GM21786 (cell line): ENCODE results near the gene ANKRD26.
"Not testable (repeated sequence)": the region's sequence is repeated elsewhere in the genome, so short reads cannot be mapped to it uniquely, and the experiment has no call there.

Experiments used
- ATAC-seq: cut with Tn5 transposase; IDR thresholded peaks from one replicate; pipeline ENCODE4 v1.9.1; 2021; ENCODE audit not compliant: unreplicated experiment

The ANKRD26 gene

DNA sequence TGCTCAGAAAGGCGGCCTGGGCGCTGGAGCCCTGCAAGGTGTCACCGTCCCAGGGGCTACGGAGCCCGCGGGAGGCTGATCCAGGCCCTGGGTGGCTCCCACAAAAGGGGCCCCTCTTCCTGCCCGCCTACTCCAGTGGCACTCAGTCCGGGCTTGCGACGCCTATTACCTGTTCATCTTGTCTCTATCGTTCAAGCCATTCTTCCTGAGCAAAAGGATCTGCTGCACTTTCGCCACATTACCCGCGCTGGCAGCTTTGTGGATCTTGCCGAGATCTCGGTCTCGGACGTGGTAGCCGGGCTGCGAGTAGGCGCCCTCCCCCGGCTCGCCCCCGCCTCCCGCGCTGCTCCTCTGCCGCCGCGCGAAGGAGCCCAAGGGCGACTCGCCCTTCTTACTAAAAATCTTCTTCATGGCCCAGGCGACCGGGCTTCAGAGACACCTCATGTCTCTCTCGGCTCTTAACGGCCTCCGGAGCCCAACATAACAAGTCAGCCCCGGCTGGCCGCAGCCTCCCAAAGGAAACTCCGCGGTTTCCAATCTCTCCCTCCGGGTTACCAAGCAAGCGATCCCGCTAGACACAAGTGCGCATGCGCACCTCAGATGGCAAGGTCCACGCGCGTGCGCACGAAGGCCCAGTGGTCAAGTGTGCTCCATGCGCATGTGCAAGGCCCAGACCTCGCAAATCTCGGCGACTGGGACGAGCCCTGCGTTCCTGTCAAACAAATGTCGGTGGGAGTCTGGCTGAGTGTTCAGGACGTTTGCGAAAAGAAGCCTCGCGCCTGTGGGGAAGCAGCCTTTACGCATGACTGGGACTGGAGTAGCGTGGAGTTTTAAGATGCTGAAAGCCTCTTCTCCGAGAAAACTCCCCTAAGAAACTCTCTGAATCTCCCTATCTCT is at the start of gene ANKRD26:
ANKRD26 (minus strand) TSS at position 579 of the 897 bp plus-strand sequence; CDS start at position 411, 168 bp downstream.
- peak; percentile 81 for ATAC-seq

DNA sequence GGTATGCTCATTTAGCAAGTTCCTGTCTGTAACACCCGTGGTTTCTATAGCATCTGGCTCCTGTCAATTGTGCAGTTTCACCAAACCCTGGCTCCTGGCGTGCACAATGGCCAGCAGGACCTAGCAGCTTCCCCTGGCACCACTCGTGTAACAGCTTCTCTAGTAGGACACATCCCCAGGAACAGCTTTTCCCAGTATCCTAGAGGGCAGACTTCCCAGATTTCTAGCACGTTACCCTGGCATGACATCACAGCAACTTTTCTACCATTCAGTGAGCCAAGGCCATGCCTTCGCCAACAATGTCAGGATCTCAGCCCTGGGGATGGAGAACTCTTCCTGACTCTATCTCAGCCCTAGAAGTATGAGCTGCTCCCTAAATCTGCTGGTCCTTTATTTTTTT is 47.4 kb upstream of the ANKRD26 start:
- ATAC-seq, result no peak

DNA sequence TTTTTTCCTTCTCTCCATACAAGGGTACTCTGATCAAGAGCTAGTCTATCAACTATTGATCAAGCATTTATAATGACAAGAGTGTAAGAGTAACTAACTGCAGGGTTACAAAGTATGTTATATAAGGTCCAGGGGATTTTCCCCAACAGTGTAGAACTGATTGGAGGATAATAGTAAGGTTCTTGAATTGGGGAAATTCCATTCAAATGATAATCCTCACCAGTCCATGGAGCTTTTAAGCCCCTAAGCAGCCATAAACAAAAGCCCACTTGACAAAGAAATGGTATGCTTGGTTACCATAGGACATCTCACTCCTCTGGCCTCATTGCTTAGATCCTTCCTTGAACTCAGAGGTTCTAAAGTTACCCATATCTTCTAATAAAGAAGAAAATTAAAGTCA is 45.6 kb upstream of the ANKRD26 start:
- ATAC-seq, result no peak

DNA sequence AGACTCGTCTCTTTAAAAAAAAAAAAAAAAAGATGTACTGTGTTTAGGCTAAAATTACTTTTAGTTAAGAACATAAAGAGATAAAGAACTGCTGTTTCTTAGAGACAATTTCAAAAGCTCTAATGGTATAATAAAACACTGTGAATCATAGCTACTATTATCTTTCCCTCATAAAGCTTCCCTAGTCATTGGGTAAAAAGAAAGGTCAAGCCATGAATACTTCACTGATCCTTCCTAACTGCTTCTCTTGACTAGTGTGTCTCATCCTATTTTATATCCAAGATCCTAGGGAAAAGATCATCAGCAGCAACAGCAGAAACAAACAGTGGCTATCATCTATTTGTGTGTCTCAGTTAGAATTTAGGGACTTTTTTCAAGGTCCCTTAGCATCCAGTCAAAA is 43.4 kb upstream of the ANKRD26 start:
- ATAC-seq, result no peak

DNA sequence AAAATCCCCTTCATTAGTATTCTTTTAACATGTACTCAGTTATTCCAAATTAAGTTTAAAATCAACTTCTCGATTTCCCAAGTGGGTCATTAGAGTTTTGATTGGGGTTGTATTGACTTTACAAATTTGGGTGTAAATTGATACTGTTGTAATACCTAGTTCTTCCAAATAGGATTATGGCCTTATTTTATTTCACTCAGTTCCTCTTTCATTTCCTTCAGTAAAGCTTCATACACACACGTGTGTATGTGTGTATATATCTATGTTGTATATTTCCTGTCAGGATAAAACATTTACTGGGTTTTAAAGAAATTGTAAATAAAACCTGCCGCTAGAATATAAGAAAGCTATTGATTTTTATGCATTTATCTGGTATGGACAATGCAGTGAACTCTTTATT is 38.0 kb upstream of the ANKRD26 start:
- no peak for ATAC-seq

DNA sequence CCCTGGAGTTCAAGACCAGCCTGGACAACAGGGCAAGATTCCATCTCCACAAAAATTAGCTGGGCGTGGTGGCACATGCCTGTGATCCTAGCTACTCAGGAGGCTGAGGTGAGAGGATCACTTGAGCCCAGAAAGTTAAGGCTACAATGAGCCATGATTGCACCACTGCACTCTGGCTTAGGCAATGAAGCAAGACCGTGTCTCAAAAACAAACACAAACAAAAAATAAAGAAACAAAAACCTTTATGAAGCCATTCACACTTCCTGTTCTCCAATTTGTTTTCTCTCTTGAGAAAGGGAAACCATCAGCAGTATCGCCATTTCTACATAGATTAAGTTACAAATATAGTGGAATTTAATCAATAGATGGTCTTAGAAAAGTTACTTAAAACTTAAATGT is 34.1 kb upstream of the ANKRD26 start:
- ATAC-seq, result no peak

DNA sequence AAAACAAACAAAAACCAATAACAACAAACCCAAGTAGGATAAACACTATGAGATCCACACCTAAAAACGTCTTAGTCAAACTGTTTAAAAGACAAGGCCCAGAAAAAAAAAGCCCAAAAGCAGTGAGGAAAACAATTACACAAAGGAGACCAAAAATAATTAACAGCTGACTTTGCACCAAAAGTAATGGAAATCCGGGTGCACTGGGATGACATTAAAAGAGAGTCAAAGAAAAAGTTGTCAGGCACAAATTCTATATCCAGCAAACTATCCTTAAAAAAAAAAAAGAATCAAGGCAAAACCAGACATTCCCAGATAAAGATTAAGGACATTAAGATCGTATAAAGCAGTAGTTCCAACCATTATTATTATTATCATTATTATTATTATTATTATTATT is 7.9 kb upstream of the ANKRD26 start:
- ATAC-seq, result no peak

DNA sequence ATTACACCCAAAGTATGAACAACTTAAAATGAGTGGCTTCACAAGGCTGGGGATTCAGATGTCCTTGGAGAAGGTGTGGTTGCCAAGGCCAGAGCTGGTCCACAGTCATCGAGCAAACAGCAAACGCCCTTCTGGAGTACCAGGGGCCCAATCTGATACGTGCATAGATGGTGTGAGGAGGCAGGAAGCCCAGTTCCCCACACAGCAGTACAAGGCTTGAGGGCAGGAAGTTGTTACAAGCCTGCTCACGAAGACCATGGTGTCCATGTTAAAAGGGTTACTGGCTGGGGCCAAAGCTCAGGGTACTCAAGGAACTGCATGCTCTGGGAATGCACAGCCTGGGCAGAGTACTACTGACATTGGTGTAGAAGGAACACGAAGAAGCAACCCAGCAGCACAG is 4.6 kb upstream of the ANKRD26 start:
- ATAC-seq, result no peak

DNA sequence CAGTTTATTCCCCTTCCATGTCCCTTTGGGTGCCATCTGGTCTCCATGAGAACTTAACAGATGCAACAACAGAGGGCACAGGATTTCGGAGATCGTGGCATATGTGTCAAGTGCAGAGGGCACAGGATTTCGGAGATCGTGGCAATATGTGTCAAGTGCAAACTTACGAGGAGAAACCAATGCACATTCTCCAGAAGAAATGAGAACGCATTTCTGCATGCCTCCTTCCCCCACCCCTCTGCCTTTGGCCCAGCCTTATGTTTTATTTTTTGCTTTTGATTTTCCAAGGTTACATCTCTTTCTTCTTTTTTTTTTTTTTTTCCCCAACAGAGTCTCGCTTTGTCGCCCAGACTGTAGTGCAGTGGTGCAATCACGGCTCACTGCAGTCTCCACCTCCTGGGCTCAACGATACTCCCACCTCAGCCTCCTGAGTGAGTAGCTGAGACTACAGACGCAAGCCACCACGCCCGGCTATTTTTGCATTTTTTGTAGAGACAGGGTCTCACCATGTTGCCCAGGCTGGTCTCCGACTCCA is 586 bp upstream of the ANKRD26 start:
- ATAC-seq, result no peak

DNA sequence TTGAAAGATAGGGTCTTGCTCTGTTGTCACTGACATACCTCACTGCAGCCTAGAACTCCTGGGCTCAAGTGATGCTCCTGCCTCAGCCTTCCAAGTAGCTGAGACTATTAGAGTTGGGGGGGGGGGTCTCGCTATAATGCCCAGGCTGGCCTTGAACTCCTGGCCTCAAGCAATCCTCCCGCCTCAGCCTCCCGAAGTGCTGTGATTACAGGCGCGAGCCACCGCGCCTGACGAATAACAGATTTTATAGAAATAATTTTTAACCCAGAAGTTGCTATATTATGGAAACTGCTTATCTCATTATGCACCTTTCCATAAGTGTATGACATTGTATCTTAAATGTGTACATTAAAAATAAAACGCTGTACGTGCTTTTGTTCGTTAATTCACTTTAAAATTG is 846 bp downstream of the ANKRD26 start:
- no peak for ATAC-seq

DNA sequence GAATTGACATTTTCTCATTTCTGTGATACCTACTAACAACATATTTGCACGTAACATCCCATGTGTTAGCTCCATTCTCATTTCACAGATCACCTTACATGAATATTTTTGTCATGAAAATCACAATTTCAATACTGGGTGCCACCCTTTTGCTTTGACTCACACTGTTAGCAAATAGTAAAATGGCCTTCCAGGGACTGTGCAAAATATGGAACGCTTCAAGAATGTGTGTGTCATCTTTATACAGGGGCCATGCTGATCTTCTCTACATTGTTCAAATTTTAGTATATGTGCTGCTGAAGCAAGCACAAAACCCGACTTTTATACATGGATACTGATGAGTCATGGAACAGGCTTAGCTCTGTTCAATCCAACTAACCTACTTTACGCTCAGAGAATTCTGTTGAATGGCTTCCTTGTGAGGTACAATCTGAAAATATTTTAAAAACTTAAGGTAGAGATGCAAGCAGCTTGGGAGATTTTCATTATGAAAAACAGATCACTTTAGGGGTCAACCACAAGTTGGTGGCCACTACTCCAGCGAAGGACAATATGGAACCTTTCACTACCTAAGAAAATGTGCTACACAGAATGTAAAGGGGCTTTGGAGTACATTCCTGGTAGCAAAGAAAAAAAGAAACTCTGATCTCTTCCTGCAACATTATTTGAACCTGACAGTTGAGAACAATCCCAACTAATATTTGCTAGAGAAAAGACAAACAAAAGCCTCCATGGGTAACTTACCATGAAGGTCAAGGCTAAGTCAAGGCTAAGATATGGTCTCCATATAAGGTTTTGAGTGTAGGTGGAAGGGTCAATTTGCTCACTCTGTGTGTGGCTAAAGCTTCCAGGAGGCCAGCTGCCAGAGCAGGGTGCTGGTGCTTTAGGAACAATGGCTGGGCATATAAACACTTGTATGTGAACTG is 11.9 kb downstream of the ANKRD26 start:
- no peak for ATAC-seq

DNA sequence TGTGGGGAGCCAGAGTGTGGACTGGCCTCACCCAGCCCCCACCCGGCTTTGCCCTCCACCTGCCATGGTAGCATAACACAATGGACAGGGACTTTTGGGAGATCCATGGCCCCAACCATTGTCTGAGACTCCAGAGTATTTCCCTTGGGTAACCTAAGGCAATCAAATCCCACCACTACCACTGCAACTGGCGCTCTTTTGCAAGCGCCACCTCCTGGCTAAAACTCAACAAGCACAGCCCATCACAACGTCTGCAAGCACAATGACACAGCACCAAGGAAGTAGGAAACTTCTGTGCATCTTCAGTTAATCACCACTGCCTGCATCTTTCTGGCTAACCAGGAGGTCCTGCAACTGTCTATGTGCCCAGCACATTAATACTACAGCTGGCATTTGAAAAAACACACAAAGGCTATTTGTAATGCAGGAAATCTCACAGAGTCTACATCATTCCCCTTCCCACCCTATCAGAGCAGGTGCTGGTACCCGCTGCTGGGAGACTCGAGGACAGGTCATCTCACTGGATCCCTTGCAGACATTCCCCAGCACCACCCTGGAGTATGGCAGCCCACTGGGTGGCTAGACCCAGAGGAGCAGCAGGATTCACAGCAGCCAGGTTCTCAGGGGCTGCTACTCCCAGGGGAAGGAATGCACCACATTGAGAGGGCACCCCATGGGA is 27.7 kb downstream of the ANKRD26 start:
- no peak for ATAC-seq

DNA sequence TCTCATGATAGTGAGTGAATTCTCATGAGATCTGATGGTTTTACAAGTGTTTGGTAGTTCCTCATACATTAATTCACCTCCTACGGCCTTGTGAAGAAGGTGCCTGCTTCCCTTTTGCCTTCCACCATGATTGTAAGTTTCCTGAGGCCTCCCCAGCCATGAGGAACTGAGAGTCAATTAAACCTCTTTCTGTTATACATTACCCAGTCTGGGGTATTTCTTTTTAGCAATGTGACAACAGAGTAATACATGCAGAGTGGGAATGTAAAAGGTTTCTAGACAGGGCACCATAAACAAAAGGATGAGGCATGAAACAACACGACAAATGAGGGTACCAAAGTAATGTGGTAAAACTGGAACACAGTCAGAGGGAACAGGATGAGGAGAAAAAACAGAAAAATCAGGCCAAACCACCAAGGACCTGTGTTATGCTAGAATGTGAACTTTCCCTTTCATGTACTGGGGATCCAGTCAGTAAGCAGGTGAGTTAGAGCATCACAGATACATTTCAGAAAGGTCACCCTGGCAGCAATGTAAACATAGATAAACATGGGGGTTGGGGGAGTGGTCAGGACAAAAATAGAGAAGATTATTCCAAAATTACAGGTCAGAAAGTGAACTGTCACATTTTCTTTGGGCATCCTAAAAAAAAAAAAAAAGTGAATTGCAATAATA is 31.9 kb downstream of the ANKRD26 start:
- no peak for ATAC-seq

DNA sequence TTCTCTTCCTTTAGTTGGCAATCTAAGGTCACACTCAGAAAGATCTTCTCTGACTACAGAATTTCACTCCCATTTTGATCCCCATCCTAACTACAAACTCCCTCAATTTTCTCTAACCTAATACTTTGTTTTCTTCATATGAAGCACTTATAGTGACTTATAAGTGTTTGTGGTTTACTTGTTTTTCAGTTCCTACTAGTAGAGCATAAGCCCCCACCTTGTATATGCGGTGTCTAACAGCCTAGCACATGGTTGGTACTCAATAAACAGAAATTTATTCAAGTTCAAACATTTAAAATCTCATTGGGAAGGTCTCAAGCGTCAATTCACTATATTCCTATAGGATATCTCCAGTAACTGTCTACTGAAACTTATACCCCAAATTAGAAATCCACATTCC is 35.2 kb downstream of the ANKRD26 start:
- no peak for ATAC-seq

DNA sequence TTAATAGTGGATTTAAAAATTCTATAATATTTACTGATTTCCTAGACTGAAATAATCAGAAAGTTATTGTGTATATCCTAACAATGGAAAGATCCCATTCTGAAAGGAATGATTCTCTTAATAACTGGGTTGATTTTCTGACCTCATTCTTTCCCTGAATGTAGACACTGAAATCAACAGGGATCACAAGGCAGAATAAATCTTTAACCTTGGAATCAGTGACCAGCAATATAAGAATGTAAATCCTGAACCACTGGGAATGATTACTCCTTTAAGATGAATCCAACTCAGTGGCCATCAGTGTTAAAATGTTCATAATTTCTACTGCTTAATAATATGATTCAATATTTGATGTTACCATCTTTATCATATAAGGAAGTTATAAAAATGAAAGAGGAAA is 47.6 kb downstream of the ANKRD26 start:
- ATAC-seq, result no peak

DNA sequence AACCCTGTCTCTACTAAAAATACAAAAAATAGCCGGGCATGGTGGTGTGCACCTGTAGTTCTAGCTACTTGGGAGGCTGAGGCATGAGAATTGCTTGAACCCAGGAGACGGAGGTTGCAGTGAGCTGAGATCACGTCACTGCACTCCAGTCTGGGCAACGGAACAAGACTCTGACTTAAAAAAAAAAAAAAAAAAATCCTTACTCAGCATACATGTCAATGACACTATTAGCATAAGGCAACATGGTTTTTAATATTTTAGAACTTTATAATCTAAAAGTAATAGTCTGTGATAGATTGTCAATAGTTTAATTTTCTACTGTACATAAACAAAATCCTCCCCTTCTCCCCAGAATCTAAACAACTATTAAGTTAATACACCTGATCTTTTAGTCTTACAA is 55.0 kb downstream of the ANKRD26 start:
- not testable (repeated sequence) for ATAC-seq

DNA sequence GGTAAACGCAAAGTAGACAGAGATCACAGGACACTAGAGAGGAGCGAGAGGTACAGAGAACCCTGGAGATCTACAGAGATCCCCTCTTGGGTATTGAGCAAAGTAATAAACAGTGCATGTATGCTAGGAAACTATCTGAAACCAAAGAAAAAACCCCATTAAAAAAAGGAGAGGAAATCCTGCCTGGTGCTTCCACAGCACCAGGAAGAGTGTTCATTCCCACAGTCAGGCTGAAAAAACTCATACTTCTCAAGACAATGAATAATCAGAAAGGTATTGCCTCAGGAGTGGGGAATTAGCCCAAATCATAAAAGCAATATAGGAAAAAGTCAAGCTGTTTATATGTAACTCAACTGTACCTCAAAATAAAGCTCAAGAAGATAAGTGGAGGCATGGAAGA is 59.1 kb downstream of the ANKRD26 start:
- ATAC-seq, result no peak

DNA sequence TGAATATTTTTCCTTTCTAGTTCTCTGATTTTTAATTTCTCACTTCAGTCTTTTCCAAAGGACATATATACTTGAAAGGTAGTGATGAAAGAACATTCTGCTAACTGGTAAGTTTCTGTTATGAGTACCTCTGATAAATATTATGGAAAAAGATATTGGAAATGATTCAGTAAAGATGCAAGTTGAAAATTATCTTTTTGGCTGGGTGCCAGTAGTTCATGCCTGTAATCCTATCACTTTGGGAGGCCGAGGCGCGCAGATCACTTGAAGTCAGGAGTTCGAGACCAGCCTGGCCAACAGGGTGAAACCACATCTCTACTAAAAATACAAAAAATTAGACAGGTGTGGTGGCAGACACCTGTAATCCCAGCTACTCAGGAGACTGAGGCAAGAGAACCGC is 62.1 kb downstream of the ANKRD26 start:
- ATAC-seq, result no peak

DNA sequence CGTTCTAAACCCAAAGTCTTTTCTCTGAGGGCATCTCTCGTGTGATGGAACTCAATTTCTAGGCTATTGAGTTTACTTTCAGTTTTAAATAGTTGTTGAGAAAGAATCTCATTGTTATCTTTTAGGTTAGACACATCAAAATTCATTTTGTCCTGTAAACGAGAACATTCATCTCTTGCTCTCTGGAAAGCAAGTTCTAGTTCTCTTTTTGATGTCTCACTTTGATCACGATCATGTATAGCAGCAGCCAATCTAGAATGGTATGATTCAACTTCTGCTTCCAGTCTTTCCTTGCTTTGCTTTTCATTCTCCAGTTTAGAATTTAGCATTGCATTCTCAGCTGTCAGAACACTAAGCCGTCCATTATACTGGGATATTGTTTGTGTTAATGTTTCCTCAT is 65.1 kb downstream of the ANKRD26 start:
- no peak for ATAC-seq

DNA sequence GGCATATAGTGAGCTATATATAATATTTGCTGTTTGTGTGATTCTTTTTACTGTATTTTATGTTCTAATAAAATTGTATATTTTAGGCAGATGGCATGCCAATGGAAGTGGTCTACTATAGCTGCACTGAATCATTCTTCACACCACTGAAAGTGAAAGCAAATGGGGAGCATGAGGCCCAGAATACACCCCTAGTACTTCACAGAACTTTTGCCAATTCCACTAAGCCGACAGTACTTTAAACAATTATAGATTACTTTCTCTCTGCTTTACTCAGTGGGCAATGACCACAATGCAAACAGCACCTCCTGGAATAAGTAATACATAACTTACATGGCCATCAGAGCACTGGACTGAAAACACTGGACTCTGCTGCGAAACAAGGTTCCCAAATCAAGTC is 70.2 kb downstream of the ANKRD26 start:
- ATAC-seq, result no peak

DNA sequence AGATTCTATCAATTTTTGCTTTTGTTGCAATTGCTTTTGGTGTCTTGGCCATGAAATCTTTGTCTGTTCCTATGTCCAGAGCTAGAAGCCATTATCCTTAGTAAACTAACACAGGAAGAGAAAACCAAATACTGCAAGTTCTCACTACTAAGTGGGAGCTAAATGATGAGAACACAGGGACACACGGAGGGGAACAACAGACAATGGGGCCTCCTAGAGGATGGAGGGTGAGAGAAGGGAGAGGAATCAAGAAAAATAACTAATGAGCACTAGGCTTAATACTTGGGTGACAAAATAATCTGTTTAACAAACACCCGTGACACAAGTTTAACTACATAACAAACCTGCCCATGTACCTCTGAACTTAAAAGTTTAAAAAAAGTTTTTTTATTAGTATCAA is 78.2 kb downstream of the ANKRD26 start:
- ATAC-seq, result no peak
